ENCODE data around the gene DTD2. TPM values are rescaled to one million over a fixed set of nuclear protein-coding genes. Genes with fewer than 3 reads are reported as not detected.
"Not testable (repeated sequence)": the region's sequence is repeated elsewhere in the genome, so short reads cannot be mapped to it uniquely, and the experiment has no call there.

The DTD2 gene
- total RNA-seq (2014; rRNA removed) = 35.7 and 36.0 TPM in 2 replicates
- 9.0 TPM for polyA plus RNA-seq (2012)

- peak; percentile 91 for DNase-seq (ENCODE audit: low read depth)
Measured at GRCh38 chr14:31456841-31457664, at the start of gene DTD2. Gene DTD2, minus strand, starts transcription at chr14:31457506. Its CDS starts 113 bp downstream, at chr14:31457393.

- peak; percentile 44 for DNase-seq (ENCODE audit: low read depth)
Measured at GRCh38 chr14:31505411-31505810, 48.1 kb upstream of the DTD2 start.

GRCh38 chr14:31501870-31502269 is 44.6 kb upstream of the DTD2 start:
- no peak for DNase-seq (ENCODE audit: low read depth)

GRCh38 chr14:31492759-31493498 is 35.6 kb upstream of the DTD2 start:
- DNase-seq (ENCODE audit: low read depth) = no peak

GRCh38 chr14:31489691-31490090 is 32.4 kb upstream of the DTD2 start:
- DNase-seq (ENCODE audit: low read depth) = no peak

GRCh38 chr14:31487886-31488285 is 30.6 kb upstream of the DTD2 start, which contains the start of gene GPR33:
Gene GPR33, minus strand, starts transcription at chr14:31488039. Its CDS starts 4,074 bp downstream, at chr14:31483965.
- no peak for DNase-seq (ENCODE audit: low read depth)

- DNase-seq (ENCODE audit: low read depth) = no peak
Measured at GRCh38 chr14:31486764-31487163, 29.5 kb upstream of the DTD2 start.

GRCh38 chr14:31484754-31485153 is 27.4 kb upstream of the DTD2 start:
- no peak for DNase-seq (ENCODE audit: low read depth)

- DNase-seq (ENCODE audit: low read depth) = no peak
Measured at GRCh38 chr14:31480156-31480555, 22.9 kb upstream of the DTD2 start.

- DNase-seq (ENCODE audit: low read depth) = no peak
Measured at GRCh38 chr14:31479027-31479426, 21.7 kb upstream of the DTD2 start.

- no peak for DNase-seq (ENCODE audit: low read depth)
Measured at GRCh38 chr14:31477248-31477647, 19.9 kb upstream of the DTD2 start.

- no peak for DNase-seq (ENCODE audit: low read depth)
Measured at GRCh38 chr14:31476131-31476866, 19.0 kb upstream of the DTD2 start.

GRCh38 chr14:31466554-31466953 is 9.2 kb upstream of the DTD2 start:
- DNase-seq (ENCODE audit: low read depth) = no peak

GRCh38 chr14:31465111-31465510 is 7.8 kb upstream of the DTD2 start:
- DNase-seq (ENCODE audit: low read depth) = no peak

- DNase-seq (ENCODE audit: low read depth) = not testable (repeated sequence)
Measured at GRCh38 chr14:31462450-31462849, 5.1 kb upstream of the DTD2 start.

GRCh38 chr14:31461545-31461944 is 4.2 kb upstream of the DTD2 start:
- DNase-seq (ENCODE audit: low read depth) = no peak

GRCh38 chr14:31457665-31458659 is 656 bp upstream of the DTD2 start:
- DNase-seq (ENCODE audit: low read depth) = no peak

GRCh38 chr14:31449971-31450610 is 7.2 kb downstream of the DTD2 start:
- peak; percentile 38 for DNase-seq (ENCODE audit: low read depth)

GRCh38 chr14:31449136-31449535 is 8.2 kb downstream of the DTD2 start:
- DNase-seq (ENCODE audit: low read depth) = no peak

GRCh38 chr14:31445703-31446102 is 11.6 kb downstream of the DTD2 start:
- no peak for DNase-seq (ENCODE audit: low read depth)
